Measurements from ENCODE around the gene TMEM80.

Gene TMEM80

GRCh38 chr11:725624-726202 is 30.1 kb downstream of the TMEM80 start:
- no peak for TF ChIP-seq CTCF (IDR thresholded peaks at IDR 0.05; ENCODE audit: low read depth, low read length)
- H3K4me3 ChIP-seq (ENCODE audit: low read depth, low read length), result no peak overlapping the region
- in situ Hi-C loops (cut with HindIII; ENCODE audit: low sequenced_read_pairs), result no loop called here
- no peak for DNase-seq (ENCODE audit: low read depth, low spot score)

- in situ Hi-C loops (cut with HindIII; ENCODE audit: low sequenced_read_pairs), result no loop called here
- H3K4me3 ChIP-seq (ENCODE audit: low read depth, low read length), result no peak overlapping the region
- peak; percentile 39 for DNase-seq (ENCODE audit: low read depth, low spot score)
- TF ChIP-seq CTCF (IDR thresholded peaks at IDR 0.05; ENCODE audit: low read depth, low read length), result no peak
These were observed 30.9 kb downstream of the TMEM80 start for GRCh38 chr11:726278-727220.

- in situ Hi-C loops (cut with HindIII; ENCODE audit: low sequenced_read_pairs), result no loop called here
- DNase-seq (ENCODE audit: low read depth, low spot score), result no peak
- H3K4me3 ChIP-seq (ENCODE audit: low read depth, low read length), result no peak overlapping the region
- TF ChIP-seq CTCF (IDR thresholded peaks at IDR 0.05; ENCODE audit: low read depth, low read length), result no peak
These were observed 31.7 kb downstream of the TMEM80 start for GRCh38 chr11:727281-727701.

- peak; percentile 87 for DNase-seq (ENCODE audit: low read depth, low spot score)
- H3K4me3 ChIP-seq (ENCODE audit: low read depth, low read length), result no peak overlapping the region
These were observed 32.5 kb downstream of the TMEM80 start for GRCh38 chr11:727859-728748.

GRCh38 chr11:728901-729491 is 33.4 kb downstream of the TMEM80 start:
- in situ Hi-C loops (cut with HindIII; ENCODE audit: low sequenced_read_pairs), result no loop called here
- no peak for DNase-seq (ENCODE audit: low read depth, low spot score)
- H3K4me3 ChIP-seq (ENCODE audit: low read depth, low read length), result no peak overlapping the region
- no peak for TF ChIP-seq CTCF (IDR thresholded peaks at IDR 0.05; ENCODE audit: low read depth, low read length)

More at GRCh38 chr11:727859-728748, 32.5 kb downstream of the TMEM80 start:
- in situ Hi-C loops (cut with HindIII; ENCODE audit: low sequenced_read_pairs), result no loop called here
- TF ChIP-seq CTCF (IDR thresholded peaks at IDR 0.05; ENCODE audit: low read depth, low read length), result peak; percentile 100

Data from astrocyte of the spinal cord (primary cell).